HG03045 (cell line): ENCODE results near the gene CTDP1.

Source experiments
- ATAC-seq: cut with Tn5 transposase; IDR thresholded peaks from one replicate; pipeline ENCODE4 v1.9.1; 2021; ENCODE audit warnings: mild to moderate bottlenecking, moderate library complexity; ENCODE audit not compliant: unreplicated experiment

CTDP1 gene

GRCh38 chr18:79643054-79643984 is 36.3 kb upstream of the CTDP1 start:
- ATAC-seq = no peak

DNA sequence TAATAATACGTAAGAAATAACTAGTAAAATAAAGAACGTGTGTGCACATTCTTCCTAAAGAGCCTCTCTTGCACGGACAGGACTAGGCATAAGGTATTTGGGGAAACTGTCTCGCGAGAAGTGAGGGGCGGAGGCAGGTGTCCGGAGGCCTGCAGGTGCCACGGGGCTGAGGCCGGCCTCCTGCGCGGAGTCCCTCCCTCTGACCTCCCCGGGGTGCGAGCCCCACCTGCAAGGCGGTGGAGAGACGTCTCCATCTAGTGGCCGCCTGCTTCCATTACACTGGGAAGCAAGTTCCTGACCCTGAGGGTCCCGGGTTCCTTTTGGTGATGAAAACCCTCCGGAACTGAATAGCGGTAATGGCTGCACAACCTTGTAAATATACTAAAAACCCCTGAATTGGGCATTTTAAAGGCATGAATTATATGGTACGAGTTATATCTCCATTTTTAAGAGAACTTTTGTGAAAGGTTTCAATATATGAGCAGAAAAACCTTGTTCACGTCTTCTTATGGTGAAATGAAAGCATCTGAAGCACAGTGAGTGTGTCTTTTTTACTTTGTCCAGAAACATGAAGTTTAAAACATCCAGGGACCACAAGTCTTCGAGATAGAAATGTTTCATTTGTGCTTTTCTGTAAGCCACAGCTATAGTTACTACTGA is 35.5 kb upstream of the CTDP1 start:
- no peak for ATAC-seq

- ATAC-seq = no peak
Observed at GRCh38 chr18:79644666-79645057, 34.9 kb upstream of the CTDP1 start.

DNA sequence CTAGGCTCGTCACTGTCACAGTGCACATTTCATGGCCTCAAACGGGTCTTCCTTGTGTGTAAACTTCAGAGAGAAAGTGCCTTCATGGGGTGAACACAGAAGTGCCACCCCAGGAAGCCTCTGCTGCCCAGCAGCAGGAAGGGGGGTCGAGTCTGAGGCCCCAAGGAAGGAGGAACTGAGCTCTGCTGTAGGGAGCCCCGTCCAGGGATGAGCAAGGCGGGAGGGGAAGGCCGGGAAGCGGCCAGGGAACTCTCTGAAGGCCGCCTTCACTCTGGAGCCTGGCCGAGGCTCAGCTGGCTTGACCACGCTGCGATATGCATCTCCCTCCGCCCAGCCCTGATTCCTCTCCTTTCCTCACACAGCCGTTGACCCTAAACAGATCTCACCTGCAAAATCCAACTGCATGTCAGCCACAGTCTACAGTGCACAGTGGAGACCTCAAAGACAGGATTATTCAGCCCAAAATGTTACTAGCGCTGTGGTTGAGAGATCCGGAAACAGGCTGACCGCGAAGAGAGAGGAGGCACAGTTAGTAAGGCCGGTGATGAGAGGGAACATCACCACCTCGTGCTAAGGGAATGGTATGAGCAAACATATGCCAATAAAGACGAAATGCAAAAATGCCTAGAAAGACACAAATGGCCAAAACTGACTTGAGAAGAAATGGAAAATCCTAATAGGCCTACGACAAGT is 34.2 kb upstream of the CTDP1 start:
- no peak for ATAC-seq

- no peak for ATAC-seq
Observed at GRCh38 chr18:79647307-79647706, 32.3 kb upstream of the CTDP1 start.

DNA sequence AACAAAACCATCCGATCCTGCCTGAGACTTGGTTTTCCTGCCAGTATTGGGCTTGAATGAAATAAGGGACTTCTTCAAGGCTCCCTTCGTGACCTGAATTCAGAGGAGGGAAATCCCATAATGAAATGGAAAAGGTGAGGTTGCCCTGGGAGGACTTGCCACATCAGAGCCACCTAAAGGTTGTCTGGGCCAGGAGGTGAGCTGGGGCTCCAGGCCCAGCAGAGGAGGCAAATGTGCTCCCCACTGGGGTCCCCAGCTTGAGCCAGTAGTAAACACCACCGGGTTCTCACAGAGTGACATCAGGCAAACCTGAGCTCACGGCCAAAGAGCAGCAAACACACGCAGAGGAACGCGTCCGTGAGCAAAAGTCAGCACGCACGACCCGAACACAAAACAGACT is 28.6 kb upstream of the CTDP1 start:
- ATAC-seq = no peak

- no peak for ATAC-seq
Observed at GRCh38 chr18:79657342-79657996, 22.1 kb upstream of the CTDP1 start.

DNA sequence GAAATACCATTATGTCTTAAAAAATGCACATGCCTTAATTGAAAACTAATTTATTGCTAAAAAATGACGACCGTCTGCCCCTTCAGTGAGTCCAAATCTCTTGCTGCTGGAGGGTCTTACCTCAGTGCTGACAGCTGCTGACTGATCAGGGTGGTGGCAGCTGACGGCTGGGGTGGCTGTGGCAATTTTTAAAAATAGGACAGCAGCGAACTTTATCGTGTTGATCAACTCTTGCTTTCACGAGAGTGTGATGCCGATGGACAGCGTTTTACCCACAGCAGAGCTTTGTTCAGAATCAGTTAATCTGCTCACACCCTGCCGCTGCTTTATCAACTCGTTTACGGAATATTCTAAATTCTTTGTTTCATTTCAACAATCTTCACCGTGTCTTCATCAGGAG is 21.2 kb upstream of the CTDP1 start:
- ATAC-seq = no peak

DNA sequence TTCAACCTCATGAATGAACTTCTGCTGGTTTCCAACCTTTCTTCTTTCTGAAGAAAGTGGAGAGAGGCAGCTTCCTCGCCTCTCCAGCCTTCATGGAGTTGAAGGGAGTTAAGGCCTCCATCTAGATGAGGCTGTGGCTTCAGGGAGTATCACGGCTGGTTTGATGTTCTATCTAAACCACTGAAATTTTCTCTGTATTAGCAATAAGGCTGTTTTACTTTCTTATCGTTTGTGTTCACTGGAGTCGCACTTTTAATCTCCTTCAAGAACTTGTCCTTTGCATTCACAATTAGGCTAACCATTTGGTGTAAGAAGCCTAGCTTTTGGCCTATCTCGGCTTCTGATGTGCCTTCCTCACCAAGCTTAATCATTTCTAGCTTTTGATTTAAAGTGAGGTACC is 19.9 kb upstream of the CTDP1 start:
- no peak for ATAC-seq

DNA sequence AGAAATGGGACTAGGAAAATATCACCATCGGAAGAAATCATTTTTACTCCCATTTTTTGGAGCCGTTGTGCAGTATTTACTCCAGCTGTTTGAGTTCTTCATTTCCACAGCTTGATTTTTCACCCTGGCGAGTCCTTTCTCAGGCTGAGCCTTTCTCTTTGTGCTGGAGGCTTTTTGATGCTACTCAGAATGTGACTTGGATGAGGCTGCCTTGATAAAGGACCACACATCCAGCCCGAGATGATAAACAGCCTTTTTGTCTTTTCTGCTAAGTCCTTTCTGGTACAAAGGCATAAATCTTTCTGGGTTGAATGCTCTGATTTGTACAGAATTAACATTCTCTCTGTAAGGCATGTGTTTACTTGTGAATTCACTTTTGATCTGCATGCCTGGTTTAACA is 17.6 kb upstream of the CTDP1 start:
- no peak for ATAC-seq

GRCh38 chr18:79662439-79662838 is 17.2 kb upstream of the CTDP1 start:
- ATAC-seq = no peak

DNA sequence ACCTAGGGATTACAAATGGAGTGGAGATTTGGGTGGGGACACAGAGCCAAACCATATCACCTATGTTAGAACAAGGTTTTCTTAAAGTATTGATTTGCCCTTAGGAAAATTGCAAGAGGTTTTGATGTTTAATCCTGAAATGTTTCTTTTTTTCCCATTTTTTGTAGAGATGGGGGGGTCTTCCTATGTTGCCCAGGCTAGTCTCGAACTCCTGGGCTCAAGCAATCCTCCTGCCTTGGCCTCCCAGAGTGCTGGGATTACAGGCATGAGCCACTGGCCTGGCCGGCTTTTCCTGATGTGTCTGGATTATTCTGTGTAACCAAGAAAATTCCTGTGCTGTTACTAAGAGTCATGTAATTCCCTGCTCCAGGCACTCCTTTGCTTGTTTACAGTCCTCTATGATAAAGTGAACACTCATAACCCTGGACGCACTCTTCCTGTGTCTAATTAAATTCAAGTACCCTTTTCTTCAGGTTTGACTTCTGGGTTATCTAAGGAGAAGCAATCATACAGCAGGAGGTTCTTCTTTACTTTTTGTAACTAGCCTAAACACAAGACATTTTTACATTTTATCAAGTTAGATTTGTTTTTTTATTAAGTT is 15.0 kb upstream of the CTDP1 start:
- no peak for ATAC-seq

- ATAC-seq = no peak
Observed at GRCh38 chr18:79668203-79668602, 11.4 kb upstream of the CTDP1 start.

GRCh38 chr18:79672490-79673276 is 6.9 kb upstream of the CTDP1 start:
- ATAC-seq = no peak

DNA sequence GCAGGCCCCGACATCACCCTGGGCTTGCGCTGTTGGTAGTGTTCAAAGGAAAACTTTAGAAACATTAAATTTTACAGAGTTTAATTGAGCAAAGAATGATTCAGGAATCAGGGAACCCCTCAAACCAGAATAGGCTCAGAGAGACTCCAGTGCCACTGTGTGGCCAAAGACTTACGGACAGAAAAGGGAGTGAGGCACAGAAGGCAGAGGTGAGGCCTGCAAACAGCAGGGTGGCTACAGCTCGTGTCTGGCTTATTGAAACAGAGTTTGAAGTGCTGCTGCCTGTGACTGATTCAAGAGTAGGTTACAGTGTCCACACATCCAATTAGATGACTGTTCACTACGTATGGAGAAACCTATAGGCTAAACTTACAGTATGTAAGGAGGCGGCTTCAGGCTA is 2.4 kb upstream of the CTDP1 start:
- no peak for ATAC-seq

- ATAC-seq = no peak
Observed at GRCh38 chr18:79677840-79678239, 1.8 kb upstream of the CTDP1 start.

- ATAC-seq = peak; percentile 91
Observed at GRCh38 chr18:79678665-79679551, 695 bp upstream of the CTDP1 start.

GRCh38 chr18:79680100-79680879 is 687 bp downstream of the CTDP1 start:
- ATAC-seq = peak; percentile 1
